HepG2 (cell line): ENCODE measurements around the gene TUBB3. TPM values are rescaled to one million over a fixed set of nuclear protein-coding genes. Genes with fewer than 3 reads are reported as not detected.

Experiments used
- FOSL1 ChIP-seq: sonication (generic); formaldehyde crosslinking; IDR thresholded peaks from 2 replicates; pipeline ENCODE4 v1.9.0; 2021; ENCODE audit warnings: missing genetic modification reagents, borderline replicate concordance
- FOXM1 ChIP-seq: sonication (generic); formaldehyde crosslinking; IDR thresholded peaks from 2 replicates; pipeline ENCODE4 v1.5.0; 2020; ENCODE audit warnings: missing genetic modification reagents
- KDM6A ChIP-seq: IDR thresholded peaks from 2 replicates; pipeline ENCODE4 v1.6.1; 2016; ENCODE audit warnings: low read depth
- KLF9 ChIP-seq: IDR thresholded peaks from 2 replicates; pipeline ENCODE4 v1.6.1; 2016; ENCODE audit warnings: low read depth
- ZFP1 ChIP-seq: IDR thresholded peaks from 2 replicates; pipeline ENCODE4 v1.6.1; 2016
- ZFP36 ChIP-seq: fragments of 150-350 bp; IDR thresholded peaks from 2 replicates; pipeline ENCODE4 v1.6.1; 2018; ENCODE audit warnings: borderline replicate concordance, low read length, low read depth; ENCODE audit not compliant: partially characterized antibody
- ZFP41 ChIP-seq: sonication (generic); formaldehyde crosslinking; IDR thresholded peaks from 2 replicates; pipeline ENCODE4 v1.4.0; 2020; ENCODE audit warnings: mild to moderate bottlenecking, missing genetic modification reagents, borderline replicate concordance
- ZFP90 ChIP-seq: sonication (generic); formaldehyde crosslinking; IDR thresholded peaks from 2 replicates; pipeline ENCODE4 v1.8.0; 2022; ENCODE audit warnings: missing genetic modification reagents, mild to moderate bottlenecking, inconsistent platforms, borderline replicate concordance
- ZNF143 ChIP-seq: sonication (generic); formaldehyde crosslinking; IDR thresholded peaks from 2 replicates; pipeline ENCODE4 v1.4.0; 2020; ENCODE audit warnings: missing genetic modification reagents
- ZNF263 ChIP-seq: sonication (generic); formaldehyde crosslinking; IDR thresholded peaks from 2 replicates; pipeline ENCODE4 v1.4.0; 2020; ENCODE audit warnings: missing genetic modification reagents
- ZNF431 ChIP-seq: sonication (generic); formaldehyde crosslinking; IDR thresholded peaks from 2 replicates; pipeline ENCODE4 v1.9.0; 2022; ENCODE audit warnings: missing genetic modification reagents, low read depth, mild to moderate bottlenecking, borderline replicate concordance
- ZNF598 ChIP-seq: sonication (generic); formaldehyde crosslinking; IDR thresholded peaks from 2 replicates; pipeline ENCODE4 v1.5.1; 2020; ENCODE audit warnings: mild to moderate bottlenecking, missing genetic modification reagents, borderline replicate concordance
- ZNF644 ChIP-seq: IDR thresholded peaks from 2 replicates; pipeline ENCODE4 v1.6.1; 2016; ENCODE audit warnings: low read depth
- ZNF724P ChIP-seq: sonication (generic); formaldehyde crosslinking; IDR thresholded peaks from 2 replicates; pipeline ENCODE4 v1.8.0; 2022; ENCODE audit warnings: missing genetic modification reagents, borderline replicate concordance
- polyA plus RNA-seq, 8 experiments: library from polyadenylated mRNA; depleted of rRNA in 3 of 8; stranded (reverse) in 7 of 8; unstranded in 1 of 8; fragments of >200 nt; fragmentation: Illumina TruSeq in 4 of 8; extraction: Trizol in 4 of 8; gene quantifications; 2 replicates each; pipeline versions ENCODE4 v1.2.1 to v1.2.3, GENCODE V29; 2011 to 2016; ENCODE audit warnings: low read depth in 4 of 8, missing spikeins in 1 of 8, mixed read lengths in 1 of 8; ENCODE audit not compliant: insufficient read depth in 1 of 8
- total RNA-seq, 5 experiments: library from RNA; depleted of rRNA; stranded (reverse); fragments of >200 nt; fragmentation: Illumina TruSeq; extraction: Trizol; gene quantifications; 2 replicates each; pipeline ENCODE4 v1.2.3, GENCODE V29; 2016; ENCODE audit warnings: low read depth in 1 of 5
- TF ChIP-seq, protein P1 (sequence below): sonication (generic); formaldehyde crosslinking; IDR thresholded peaks from 2 replicates; pipeline ENCODE4 v1.4.0; 2020; ENCODE audit warnings: mild to moderate bottlenecking, missing genetic modification reagents
- TF ChIP-seq, protein P2 (sequence below): sonication (generic); formaldehyde crosslinking; IDR thresholded peaks from 2 replicates; pipeline ENCODE4 v1.5.0; 2020; ENCODE audit warnings: mild to moderate bottlenecking, missing genetic modification reagents
- TF ChIP-seq, protein P3 (sequence below): sonication (generic); formaldehyde crosslinking; IDR thresholded peaks from 2 replicates; pipeline ENCODE4 v1.5.0; 2020; ENCODE audit warnings: mild to moderate bottlenecking, missing genetic modification reagents, borderline replicate concordance
- TF ChIP-seq, protein P4 (sequence below): sonication (generic); formaldehyde crosslinking; IDR thresholded peaks from 2 replicates; pipeline ENCODE4 v1.9.0; 2021; ENCODE audit warnings: missing genetic modification reagents, borderline replicate concordance
- TF ChIP-seq, protein P5 (sequence below): sonication (generic); formaldehyde crosslinking; IDR thresholded peaks from 2 replicates; pipeline ENCODE4 v1.4.0; 2020; ENCODE audit warnings: missing genetic modification reagents, borderline replicate concordance

The TUBB3 gene
- total and polyA plus RNA-seq, 2 of the 13 experiments (the other 11 are each of a cell fraction or from before 2014, with no cell fraction given), result 110 to 185 TPM

DNA sequence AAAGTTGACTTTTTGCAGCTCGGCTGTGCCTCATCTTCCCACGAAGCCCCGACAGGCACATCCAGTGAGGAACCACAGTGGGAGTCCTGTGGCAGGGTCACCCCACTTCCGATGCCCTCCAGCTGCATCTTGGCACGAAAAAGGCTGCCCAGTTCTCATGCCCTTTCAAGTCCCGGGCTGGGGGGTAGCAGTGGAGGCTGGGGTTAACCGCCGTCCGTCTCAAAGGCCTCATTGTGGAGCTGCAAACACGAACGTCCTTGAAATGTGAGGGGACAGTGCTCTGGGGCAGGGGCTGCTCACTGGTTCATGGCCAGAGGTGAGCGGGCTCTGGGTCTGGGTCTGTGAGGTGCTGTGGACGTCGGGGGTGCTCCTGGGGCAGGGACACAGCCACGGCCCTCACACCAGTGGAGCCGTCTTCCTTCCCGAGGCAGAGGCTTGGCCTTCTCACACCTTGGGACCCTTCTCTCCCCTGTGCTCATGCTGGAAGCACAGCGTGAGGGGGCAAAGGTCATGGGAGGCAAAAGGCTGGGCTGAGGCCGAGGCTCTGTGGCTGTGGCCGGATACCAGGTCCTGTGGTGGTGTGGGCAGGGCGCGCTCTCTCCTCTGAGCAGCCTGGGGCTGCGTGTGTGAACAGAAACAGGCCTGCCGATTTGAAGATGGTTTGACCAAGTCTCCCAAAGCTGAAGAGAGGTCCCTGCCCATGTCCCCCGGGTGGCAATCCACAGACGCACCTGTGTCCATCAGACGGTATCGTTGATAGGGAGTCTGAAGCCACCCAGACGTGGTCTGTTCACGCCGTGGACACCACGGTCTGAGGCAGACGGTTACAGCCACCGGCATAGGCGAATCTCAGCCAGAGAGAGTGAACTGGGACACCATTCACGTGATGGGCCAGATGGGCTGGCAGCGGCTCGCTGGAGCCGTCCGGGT, 7.6 kb upstream of the TUBB3 start (continued):
- TF ChIP-seq ZFP41 (CRISPR knock-in tag) (peak; percentile 97), FOSL1 (CRISPR knock-in tag) (no peak), ZFP1 (CRISPR knock-in tag) (no peak), ZNF724P (peak; percentile 83; the same call in 1 of the 2 replicates), ZNF598 (CRISPR knock-in tag) (peak; percentile 85; the same call in 1 of the 2 replicates), KDM6A (CRISPR knock-in tag) (peak; percentile 75), KLF9 (CRISPR knock-in tag) (no peak), ZFP90 (CRISPR knock-in tag) (peak; percentile 97), ZFP36 (no peak), FOXM1 (CRISPR knock-in tag) (0 out of 2 replicates have a peak, but pooled peaks have one; percentile 34), ZNF644 (0 out of 2 replicates have a peak, but pooled peaks have one; percentile 60), ZNF143 (CRISPR knock-in tag) (0 out of 2 replicates have a peak, but pooled peaks have one; percentile 49), ZNF431 (CRISPR knock-in tag) (peak; percentile 92), ZNF263 (CRISPR knock-in tag) (peak; percentile 73)
- TF ChIP-seq, protein P1, sequence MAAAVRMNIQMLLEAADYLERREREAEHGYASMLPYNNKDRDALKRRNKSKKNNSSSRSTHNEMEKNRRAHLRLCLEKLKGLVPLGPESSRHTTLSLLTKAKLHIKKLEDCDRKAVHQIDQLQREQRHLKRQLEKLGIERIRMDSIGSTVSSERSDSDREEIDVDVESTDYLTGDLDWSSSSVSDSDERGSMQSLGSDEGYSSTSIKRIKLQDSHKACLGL (CRISPR knock-in tag), result peak; percentile 90
- TF ChIP-seq, protein P2, sequence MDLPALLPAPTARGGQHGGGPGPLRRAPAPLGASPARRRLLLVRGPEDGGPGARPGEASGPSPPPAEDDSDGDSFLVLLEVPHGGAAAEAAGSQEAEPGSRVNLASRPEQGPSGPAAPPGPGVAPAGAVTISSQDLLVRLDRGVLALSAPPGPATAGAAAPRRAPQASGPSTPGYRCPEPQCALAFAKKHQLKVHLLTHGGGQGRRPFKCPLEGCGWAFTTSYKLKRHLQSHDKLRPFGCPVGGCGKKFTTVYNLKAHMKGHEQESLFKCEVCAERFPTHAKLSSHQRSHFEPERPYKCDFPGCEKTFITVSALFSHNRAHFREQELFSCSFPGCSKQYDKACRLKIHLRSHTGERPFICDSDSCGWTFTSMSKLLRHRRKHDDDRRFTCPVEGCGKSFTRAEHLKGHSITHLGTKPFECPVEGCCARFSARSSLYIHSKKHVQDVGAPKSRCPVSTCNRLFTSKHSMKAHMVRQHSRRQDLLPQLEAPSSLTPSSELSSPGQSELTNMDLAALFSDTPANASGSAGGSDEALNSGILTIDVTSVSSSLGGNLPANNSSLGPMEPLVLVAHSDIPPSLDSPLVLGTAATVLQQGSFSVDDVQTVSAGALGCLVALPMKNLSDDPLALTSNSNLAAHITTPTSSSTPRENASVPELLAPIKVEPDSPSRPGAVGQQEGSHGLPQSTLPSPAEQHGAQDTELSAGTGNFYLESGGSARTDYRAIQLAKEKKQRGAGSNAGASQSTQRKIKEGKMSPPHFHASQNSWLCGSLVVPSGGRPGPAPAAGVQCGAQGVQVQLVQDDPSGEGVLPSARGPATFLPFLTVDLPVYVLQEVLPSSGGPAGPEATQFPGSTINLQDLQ (CRISPR knock-in tag), result peak; percentile 96
- TF ChIP-seq, protein P3, sequence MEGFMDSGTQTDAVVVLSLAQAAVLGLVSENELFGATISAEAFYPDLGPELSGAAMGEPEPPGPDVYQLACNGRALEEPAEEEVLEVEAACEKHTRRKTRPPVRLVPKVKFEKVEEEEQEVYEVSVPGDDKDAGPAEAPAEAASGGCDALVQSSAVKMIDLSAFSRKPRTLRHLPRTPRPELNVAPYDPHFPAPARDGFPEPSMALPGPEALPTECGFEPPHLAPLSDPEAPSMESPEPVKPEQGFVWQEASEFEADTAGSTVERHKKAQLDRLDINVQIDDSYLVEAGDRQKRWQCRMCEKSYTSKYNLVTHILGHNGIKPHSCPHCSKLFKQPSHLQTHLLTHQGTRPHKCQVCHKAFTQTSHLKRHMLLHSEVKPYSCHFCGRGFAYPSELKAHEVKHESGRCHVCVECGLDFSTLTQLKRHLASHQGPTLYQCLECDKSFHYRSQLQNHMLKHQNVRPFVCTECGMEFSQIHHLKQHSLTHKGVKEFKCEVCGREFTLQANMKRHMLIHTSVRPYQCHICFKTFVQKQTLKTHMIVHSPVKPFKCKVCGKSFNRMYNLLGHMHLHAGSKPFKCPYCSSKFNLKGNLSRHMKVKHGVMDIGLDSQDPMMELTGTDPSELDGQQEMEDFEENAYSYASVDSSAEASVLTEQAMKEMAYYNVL (CRISPR knock-in tag), result peak; percentile 86; the same call in 1 of the 2 replicates
- TF ChIP-seq, protein P4, sequence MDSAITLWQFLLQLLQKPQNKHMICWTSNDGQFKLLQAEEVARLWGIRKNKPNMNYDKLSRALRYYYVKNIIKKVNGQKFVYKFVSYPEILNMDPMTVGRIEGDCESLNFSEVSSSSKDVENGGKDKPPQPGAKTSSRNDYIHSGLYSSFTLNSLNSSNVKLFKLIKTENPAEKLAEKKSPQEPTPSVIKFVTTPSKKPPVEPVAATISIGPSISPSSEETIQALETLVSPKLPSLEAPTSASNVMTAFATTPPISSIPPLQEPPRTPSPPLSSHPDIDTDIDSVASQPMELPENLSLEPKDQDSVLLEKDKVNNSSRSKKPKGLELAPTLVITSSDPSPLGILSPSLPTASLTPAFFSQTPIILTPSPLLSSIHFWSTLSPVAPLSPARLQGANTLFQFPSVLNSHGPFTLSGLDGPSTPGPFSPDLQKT, result no peak
- TF ChIP-seq, protein P5, sequence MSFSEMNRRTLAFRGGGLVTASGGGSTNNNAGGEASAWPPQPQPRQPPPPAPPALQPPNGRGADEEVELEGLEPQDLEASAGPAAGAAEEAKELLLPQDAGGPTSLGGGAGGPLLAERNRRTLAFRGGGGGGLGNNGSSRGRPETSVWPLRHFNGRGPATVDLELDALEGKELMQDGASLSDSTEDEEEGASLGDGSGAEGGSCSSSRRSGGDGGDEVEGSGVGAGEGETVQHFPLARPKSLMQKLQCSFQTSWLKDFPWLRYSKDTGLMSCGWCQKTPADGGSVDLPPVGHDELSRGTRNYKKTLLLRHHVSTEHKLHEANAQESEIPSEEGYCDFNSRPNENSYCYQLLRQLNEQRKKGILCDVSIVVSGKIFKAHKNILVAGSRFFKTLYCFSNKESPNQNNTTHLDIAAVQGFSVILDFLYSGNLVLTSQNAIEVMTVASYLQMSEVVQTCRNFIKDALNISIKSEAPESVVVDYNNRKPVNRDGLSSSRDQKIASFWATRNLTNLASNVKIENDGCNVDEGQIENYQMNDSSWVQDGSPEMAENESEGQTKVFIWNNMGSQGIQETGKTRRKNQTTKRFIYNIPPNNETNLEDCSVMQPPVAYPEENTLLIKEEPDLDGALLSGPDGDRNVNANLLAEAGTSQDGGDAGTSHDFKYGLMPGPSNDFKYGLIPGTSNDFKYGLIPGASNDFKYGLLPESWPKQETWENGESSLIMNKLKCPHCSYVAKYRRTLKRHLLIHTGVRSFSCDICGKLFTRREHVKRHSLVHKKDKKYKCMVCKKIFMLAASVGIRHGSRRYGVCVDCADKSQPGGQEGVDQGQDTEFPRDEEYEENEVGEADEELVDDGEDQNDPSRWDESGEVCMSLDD (CRISPR knock-in tag), result no peak; the same call in none of the 2 replicates
